Measurements from ENCODE around the gene TAS2R3. TPM values are rescaled to one million over a fixed set of nuclear protein-coding genes. Genes with fewer than 3 reads are reported as not detected.
A peak's percentile ranks its signal among the peaks of the same experiment; 100 is the strongest.
"Not testable (repeated sequence)": the region's sequence is repeated elsewhere in the genome, so short reads cannot be mapped to it uniquely, and the experiment has no call there.

The TAS2R3 gene
- total and polyA plus RNA-seq, 7 donors = 0.66 to 3.8 (median 0.83) TPM; not detected in 2

GRCh38 chr7:141742229-141742628 is 21.7 kb upstream of the TAS2R3 start:
- H3K36me3 ChIP-seq = peaks cover 22 to 74% (median 49%) of the 10 kb centered on the region in 4 donors

GRCh38 chr7:141744131-141744530 is 19.8 kb upstream of the TAS2R3 start:
- Histone ChIP-seq H3K9me3 (no peaks in the 10 kb centered on the region), H3K4me1 (peaks cover 0 to 19% (median 6%) of the 10 kb centered on the region in 4 donors), H3K4me3 (no peak overlapping the region), H3K36me3 (peaks cover 22 to 93% (median 53%) of the 10 kb centered on the region in 4 donors), H3K27me3 (no peaks in the 10 kb centered on the region), H3K27ac (no peak overlapping the region)
- WGBS, 2 donors = 92 to 94% methylated on average over 2 of the region's 2 CpGs
- intact Hi-C loops (cut with DNase I) = no loop called here
- no peak for DNase-seq
- TF ChIP-seq POLR2AphosphoS5 (IDR thresholded peaks at IDR 0.05) (no peak), CTCF (IDR thresholded peaks at IDR 0.05) (no peak), POLR2A (IDR thresholded peaks at IDR 0.05) (no peak), EP300 (IDR thresholded peaks at IDR 0.05) (no peak)

More at GRCh38 chr7:141742229-141742628, 21.7 kb upstream of the TAS2R3 start:
- H3K27me3 ChIP-seq = no peaks in the 10 kb centered on the region
- no peaks in the 10 kb centered on the region for H3K9me3 ChIP-seq
- H3K27ac ChIP-seq = no peak overlapping the region
- DNase-seq = no peak
- intact Hi-C loops (cut with DNase I) = no loop called here
- H3K4me3 ChIP-seq = no peak overlapping the region
- WGBS, 2 donors = 71 to 78% methylated on average over 1 of the region's 1 CpG
- TF ChIP-seq CTCF (IDR thresholded peaks at IDR 0.05) = no peak
- no peak for TF ChIP-seq POLR2A (IDR thresholded peaks at IDR 0.05)
- TF ChIP-seq EP300 (IDR thresholded peaks at IDR 0.05) = no peak
- TF ChIP-seq POLR2AphosphoS5 (IDR thresholded peaks at IDR 0.05) = no peak
- H3K4me1 ChIP-seq = peaks cover 0 to 31% (median 14%) of the 10 kb centered on the region in 4 donors

- Histone ChIP-seq H3K27ac (no peak overlapping the region), H3K27me3 (no peaks in the 10 kb centered on the region), H3K4me3 (no peak overlapping the region), H3K9me3 (peaks cover 8 to 14% (median 11%) of the 10 kb centered on the region in 4 donors), H3K4me1 (no peaks in the 10 kb centered on the region), H3K36me3 (peaks cover 34 to 99% (median 68%) of the 10 kb centered on the region in 4 donors)
- intact Hi-C loops (cut with DNase I) = loop anchor here (5.0 kb wide), 1 partner anchor 951 kb away; no protein-coding TSS in a partner anchor
- WGBS, 2 donors = 97 to 98% methylated on average over 2 of the region's 2 CpGs
- no peak for TF ChIP-seq POLR2A (IDR thresholded peaks at IDR 0.05)
- TF ChIP-seq POLR2AphosphoS5 (IDR thresholded peaks at IDR 0.05) = no peak
- no peak for TF ChIP-seq CTCF (IDR thresholded peaks at IDR 0.05)
- no peak for TF ChIP-seq EP300 (IDR thresholded peaks at IDR 0.05)
- no peak for DNase-seq
Observed at GRCh38 chr7:141748396-141748795, 15.5 kb upstream of the TAS2R3 start.

GRCh38 chr7:141751904-141752303 is 12.0 kb upstream of the TAS2R3 start:
- WGBS, 2 donors = 98% methylated on average over 10 of the region's 10 CpGs
- DNase-seq; H3K4me1 ChIP-seq; intact Hi-C loops (cut with DNase I); H3K4me3 ChIP-seq; H3K27me3 ChIP-seq; H3K27ac ChIP-seq: not testable (repeated sequence)
- Histone ChIP-seq H3K36me3 (peaks cover 19 to 79% (median 42%) of the 10 kb centered on the region in 4 donors), H3K9me3 (peaks cover 8 to 14% (median 11%) of the 10 kb centered on the region in 4 donors)

- Histone ChIP-seq H3K4me1 (no peaks in the 10 kb centered on the region), H3K9me3 (peaks cover 8 to 14% (median 11%) of the 10 kb centered on the region in 4 donors), H3K27me3 (no peaks in the 10 kb centered on the region), H3K4me3 (no peak overlapping the region), H3K27ac (no peak overlapping the region), H3K36me3 (peaks cover 19 to 79% (median 44%) of the 10 kb centered on the region in 4 donors)
- no peak for DNase-seq
- 98% methylated on average over 13 of the region's 13 CpGs for WGBS, 2 donors
- TF ChIP-seq EP300 (IDR thresholded peaks at IDR 0.05) (no peak), CTCF (IDR thresholded peaks at IDR 0.05) (peak in 1 of 4 experiments; percentile 21), POLR2AphosphoS5 (IDR thresholded peaks at IDR 0.05) (no peak), POLR2A (IDR thresholded peaks at IDR 0.05) (no peak)
- intact Hi-C loops (cut with DNase I) = no loop called here
Observed at GRCh38 chr7:141752634-141753033, 11.3 kb upstream of the TAS2R3 start.
